Measurements from ENCODE around the gene NPC1.

DNA sequence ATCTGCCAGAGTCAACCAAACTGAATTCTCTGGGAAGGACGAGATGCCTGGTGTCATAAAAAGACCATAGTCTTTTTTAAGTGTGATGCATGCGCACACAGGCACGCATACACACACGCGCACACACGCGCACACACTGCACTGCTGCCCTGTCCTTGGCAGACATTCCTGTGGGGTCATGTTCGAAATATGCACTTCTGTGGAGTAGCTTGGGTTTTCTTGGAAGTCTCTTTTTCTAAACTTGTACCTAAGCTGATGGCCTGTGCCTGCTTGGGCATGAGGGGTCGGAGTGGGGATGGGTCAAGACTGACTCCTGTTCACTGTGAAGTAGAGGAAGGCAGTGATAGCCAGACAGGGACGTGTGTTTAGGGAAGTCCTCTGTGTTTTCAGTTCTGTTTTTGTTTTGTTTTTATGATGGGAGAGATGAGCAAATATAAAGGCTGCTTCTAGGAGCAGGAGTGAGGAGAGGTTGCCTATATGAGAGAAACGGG is 87.0 kb downstream of the NPC1 start:
- no peak for TF ChIP-seq EZH2 (IDR thresholded peaks at IDR 0.05; ENCODE audit: borderline replicate concordance, low read length)
- no peak for TF ChIP-seq CTCF (IDR thresholded peaks at IDR 0.05; ENCODE audit: low read length)
